Skin of body (tissue), 2 donors: Measurements from ENCODE around the gene ANAPC2. TPM values are rescaled to one million over a fixed set of nuclear protein-coding genes. Genes with fewer than 3 reads are reported as not detected.

Source experiments
- DNase-seq: peaks from one replicate; lab custom pipeline; 2025; lab: John Stamatoyannopoulos, UW
- total RNA-seq: library from RNA; depleted of rRNA; stranded (reverse); fragments of >200 nt; gene quantifications from one replicate; pipeline ENCODE4 v1.2.3, GENCODE V29; 2014

The ANAPC2 gene, protein sequence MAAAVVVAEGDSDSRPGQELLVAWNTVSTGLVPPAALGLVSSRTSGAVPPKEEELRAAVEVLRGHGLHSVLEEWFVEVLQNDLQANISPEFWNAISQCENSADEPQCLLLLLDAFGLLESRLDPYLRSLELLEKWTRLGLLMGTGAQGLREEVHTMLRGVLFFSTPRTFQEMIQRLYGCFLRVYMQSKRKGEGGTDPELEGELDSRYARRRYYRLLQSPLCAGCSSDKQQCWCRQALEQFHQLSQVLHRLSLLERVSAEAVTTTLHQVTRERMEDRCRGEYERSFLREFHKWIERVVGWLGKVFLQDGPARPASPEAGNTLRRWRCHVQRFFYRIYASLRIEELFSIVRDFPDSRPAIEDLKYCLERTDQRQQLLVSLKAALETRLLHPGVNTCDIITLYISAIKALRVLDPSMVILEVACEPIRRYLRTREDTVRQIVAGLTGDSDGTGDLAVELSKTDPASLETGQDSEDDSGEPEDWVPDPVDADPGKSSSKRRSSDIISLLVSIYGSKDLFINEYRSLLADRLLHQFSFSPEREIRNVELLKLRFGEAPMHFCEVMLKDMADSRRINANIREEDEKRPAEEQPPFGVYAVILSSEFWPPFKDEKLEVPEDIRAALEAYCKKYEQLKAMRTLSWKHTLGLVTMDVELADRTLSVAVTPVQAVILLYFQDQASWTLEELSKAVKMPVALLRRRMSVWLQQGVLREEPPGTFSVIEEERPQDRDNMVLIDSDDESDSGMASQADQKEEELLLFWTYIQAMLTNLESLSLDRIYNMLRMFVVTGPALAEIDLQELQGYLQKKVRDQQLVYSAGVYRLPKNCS
- 22.0 TPM for total RNA-seq

DNA sequence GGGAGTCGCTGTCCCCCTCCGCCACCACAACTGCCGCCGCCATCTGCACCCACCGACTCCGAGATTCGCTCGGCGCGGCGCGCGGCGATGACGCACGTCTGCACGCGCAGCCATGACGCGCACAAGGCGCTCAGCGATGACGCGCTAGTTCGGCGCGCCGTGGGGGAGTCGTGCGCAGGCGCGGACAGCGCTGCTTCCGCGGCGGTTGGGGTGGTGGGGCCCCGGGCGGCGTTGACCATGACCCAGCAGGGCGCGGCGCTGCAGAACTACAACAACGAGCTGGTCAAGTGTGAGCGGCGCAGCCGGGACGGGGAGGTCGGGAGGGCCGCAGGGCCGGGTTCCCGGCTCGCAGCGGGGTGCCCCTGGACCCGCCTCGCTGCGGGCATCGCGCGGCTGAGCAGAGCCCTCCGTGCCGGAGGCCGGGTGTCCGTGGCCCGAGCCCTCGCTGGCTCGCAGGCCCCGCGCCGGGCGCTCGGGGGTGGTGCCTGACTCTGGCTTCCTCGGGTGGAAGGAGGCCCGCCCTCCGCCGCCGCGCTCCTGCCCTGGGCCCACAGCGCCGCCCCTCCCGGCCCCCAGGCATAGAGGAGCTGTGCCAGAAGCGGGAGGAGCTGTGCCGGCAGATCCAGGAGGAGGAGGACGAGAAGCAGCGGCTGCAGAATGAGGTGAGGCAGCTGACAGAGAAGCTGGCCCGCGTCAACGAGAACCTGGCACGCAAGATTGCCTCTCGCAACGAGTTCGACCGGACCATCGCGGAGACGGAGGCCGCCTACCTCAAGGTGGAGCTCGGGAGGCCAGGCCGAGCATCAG lies at the start of gene ANAPC2, which contains the start of gene SSNA1:
TSS of gene ANAPC2 (minus strand) at position 71 of the 807 bp plus-strand sequence. CDS start at position 43, 28 bp downstream.
TSS of gene SSNA1 (plus strand) at position 187 of the 807 bp plus-strand sequence. CDS start at position 238, 51 bp downstream.
- DNase-seq, result peak; percentile 88

DNA sequence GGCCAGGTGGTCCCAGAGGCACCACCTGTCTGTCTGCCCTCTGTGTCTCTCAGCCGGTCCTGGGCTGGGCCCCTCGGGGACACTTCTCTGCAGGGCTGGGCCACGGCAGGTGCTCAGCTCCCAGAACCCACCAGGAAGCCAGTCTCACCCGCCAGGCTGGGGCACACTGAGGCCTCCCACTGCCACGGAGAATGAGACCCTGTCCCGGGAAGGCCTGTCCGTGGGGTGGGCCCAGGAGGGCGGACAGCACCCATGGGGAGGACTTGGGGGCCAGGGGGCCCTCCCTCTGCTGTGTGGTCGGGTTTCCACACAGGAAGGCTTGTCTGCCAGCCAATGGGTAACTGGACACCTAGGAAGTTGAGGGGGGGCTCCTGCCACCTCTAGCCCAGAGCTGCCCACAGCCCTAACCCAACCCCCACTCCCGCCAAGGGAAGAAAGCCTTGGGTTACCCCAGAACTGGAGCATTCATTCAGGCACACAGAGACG lies 48.6 kb upstream of the ANAPC2 start:
- no peak for DNase-seq

DNA sequence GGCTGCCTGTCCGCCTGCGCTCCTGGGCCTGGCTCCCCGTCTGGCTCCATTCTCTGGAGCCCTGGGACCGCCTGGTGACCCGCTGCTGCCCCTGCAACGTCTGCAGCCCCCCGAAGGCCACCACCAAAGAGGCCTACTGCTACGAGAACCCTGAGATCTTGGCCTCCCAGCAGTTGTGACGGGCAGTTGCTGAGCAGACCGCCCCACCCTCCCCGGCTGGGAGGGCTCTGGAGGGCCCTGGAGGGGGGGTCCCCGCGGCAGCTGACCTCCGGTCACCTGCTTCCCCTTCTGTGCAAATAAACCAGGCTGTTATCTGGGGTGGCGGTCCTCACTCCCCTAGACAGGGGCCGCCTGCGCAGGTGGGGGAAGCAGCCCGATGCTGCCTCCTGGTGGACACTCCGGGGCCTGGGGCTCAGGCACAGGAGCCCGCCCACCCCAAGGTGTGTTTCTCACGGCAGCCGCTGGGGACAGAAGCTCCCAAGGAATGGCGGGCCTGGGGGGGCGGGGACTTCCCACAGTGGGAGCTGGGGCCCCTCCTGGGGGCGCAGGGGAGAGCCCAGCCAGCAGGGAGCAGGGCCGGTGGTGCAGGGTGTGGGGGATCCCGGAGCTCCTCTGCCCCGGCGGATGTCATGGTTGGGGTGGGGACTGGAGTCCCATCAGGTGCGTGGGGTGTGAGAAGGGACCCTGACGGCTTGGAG lies 48.0 kb upstream of the ANAPC2 start:
- peak; percentile 18 for DNase-seq

DNA sequence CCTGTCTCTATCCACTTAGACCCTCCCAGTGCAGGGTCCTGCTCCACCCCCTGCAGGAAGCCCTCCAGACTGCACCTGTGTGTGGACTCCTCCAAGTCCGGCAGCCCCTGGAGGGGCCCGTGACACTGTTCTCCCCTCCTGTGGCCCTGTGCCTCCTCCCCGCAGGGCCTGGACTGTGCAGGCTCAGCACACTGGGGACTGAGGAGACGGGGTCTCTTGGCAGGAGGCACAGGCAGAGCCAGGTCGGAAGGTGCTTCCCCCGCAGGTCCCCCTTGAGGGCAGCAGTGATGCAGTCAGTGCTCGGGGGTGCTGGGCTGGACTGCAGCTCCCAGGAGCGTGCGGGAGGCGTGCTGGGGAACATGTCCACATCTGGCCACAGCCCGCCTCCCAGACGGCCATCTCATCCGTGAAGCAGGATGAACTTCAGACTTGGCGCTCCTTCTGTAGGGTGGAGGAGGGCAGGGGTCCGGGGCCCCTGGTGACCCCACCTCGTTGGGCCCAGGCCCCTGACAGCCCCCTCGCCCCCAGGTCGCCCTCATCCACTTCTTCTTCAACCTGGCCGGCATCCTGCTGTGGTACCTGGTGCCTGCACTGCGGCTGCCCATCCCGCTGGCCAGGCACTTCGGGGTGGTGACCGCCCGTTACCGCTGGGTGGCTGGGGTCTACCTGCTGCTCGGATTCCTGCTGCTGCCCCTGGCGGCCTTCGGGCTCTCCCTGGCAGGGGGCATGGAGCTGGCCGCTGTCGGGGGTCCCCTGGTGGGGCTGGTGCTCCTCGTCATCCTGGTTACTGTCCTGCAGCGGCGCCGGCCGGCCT lies 47.3 kb upstream of the ANAPC2 start:
- DNase-seq, result no peak

DNA sequence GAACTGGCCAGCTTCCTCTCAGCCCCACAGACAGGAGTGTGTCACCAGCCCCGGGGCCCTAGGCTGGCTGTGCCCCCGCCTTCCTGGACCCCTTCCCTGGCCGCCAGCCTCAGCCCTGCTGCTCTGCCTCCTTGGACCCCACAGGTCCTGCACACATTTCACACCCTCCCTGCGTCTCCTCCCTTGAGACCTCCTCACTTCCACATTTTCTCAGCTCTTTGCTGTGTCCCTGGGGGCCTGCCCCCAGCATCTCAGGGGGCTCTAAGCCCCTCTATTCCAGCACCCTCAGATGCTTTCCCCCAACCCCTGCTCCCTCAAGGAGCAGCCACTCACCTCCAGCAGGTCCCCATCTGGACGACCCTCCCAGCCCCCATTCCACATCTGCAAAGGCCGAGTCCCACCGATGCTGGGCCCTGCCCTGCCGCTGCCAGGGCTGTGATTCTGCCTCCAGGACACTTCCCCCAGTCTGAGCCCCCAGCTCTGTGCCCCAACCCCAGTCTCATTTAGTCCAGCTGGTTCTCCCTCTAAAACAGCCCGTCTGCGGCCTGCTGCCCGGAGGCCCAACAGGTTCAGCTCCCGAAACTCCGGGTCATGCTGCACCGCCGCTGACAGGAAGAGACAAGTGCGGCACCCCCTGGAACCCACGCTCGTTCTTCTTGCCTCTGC lies 46.5 kb upstream of the ANAPC2 start:
- no peak for DNase-seq

DNA sequence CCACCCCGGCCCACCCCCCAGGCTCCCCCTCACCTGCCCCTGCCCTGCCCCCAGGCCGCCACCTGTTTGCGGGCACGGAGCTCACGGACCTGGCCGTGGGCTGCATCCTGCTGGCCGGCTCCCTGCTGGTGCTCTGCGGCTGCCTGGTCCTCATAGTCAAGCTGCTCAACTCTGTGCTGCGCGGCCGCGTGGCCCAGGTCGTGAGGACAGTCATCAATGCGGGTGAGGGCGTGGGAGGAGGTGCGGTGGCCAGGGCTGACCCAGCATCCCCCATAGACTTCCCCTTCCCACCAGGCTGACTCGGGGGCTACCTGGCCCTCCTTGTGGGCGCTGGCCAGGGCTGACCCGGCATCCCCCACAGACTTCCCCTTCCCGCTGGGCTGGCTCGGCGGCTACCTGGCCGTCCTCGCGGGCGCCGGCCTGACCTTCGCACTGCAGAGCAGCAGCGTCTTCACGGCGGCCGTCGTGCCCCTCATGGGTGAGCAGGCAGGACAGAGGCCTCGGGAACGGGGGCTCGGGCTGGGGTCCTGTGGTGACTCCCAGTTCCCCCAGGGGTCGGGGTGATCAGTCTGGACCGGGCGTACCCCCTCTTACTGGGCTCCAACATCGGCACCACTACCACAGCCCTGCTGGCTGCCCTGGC lies 45.8 kb upstream of the ANAPC2 start:
- no peak for DNase-seq

DNA sequence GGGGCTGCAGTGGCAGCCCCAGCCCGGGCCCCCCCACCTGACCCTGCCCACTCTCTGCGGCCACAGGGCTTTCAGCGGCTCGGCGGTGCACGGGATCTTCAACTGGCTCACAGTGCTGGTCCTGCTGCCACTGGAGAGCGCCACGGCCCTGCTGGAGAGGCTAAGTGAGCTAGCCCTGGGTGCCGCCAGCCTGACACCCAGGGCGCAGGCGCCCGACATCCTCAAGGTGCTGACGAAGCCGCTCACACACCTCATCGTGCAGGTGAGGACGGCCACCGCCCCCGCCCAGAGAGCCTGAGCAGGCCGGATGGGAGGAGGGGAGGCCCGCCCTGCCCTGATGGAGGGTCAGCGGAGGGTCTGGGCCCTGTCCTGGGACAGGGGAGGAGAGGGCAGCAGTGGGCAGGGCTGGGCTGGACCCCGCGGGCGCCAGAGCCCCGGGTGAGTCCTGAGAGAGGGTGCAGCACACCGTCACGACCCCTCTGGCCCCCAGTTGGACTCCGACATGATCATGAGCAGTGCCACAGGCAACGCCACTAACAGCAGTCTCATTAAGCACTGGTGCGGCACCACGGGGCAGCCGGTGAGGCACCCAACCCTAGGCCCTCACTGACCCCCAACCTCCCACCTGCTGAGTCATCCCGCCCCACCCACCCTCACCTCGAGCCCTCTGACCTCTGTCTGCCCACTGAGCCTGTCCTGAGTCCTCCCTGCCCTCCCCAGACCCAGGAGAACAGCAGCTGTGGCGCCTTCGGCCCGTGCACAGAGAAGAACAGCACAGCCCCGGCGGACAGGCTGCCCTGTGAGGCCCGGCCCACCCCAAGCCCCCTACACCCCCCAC lies 45.0 kb upstream of the ANAPC2 start:
- DNase-seq, result no peak

DNA sequence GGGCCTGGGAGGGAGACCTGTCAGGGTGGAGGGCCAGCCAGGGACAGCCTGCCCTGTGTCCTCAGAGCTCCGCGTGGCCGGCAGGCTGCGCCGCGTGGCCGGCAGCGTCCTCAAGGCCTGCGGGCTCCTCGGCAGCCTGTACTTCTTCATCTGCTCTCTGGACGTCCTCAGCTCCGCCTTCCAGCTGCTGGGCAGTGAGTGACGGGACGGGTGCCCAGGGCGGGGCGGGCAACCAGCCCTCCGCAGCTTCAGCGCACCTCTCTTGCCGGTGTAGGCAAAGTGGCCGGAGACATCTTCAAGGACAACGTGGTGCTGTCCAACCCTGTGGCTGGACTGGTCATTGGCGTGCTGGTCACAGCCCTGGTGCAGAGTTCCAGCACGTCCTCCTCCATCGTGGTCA lies 44.1 kb upstream of the ANAPC2 start:
- no peak for DNase-seq

DNA sequence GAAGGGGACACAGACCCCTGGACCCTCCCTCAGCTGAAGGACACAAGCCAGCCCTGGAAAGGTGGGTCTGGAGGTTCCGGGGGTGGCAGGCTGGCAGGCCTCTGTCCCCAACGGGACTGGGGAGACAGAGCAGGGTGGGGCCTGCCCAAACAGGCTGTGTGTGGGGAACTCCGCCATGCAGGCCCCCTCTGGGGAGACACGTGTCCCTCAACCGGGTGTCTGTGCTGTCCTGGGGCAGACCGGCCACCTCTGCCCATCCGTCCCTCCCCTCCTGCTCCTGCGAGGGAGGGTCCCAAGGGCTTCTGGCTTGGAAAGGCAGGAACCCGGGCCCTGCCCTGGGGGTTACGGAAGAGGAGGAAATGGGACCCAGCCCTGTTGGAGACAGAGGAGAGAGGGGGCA lies 43.7 kb upstream of the ANAPC2 start:
- DNase-seq, result no peak

DNA sequence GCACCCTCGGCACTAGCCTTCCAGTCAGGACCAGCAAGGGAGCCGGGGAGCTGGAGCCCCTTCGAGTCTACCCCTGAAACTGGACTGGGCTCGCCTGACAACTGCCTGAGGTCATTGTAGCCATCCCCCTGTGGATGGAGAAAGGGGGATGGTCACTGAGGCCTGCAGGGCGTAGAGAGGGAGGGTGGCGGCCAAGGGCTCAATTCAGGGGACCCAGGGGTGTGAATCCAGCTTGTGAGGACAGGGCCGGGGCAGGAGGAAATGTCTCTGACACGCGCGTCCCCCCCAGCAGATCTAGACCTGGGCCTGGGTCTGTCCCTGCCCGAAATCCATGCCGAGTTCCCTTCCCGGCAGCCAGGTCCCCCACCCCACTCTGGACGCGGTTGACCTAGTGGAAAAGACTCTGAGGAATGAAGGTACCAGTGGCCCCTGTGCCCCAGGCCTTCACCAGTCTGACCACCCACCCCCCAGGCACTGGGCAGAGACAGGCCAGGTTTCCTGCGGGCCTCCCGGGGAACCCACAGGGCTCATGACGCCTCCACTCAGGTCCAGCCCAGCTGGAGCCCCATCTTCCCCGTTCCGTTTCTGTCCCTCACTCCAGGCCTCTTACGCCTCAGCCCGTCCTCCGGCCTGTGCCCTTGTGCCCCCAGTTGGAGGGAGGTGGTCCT lies 43.1 kb upstream of the ANAPC2 start:
- DNase-seq, result no peak

DNA sequence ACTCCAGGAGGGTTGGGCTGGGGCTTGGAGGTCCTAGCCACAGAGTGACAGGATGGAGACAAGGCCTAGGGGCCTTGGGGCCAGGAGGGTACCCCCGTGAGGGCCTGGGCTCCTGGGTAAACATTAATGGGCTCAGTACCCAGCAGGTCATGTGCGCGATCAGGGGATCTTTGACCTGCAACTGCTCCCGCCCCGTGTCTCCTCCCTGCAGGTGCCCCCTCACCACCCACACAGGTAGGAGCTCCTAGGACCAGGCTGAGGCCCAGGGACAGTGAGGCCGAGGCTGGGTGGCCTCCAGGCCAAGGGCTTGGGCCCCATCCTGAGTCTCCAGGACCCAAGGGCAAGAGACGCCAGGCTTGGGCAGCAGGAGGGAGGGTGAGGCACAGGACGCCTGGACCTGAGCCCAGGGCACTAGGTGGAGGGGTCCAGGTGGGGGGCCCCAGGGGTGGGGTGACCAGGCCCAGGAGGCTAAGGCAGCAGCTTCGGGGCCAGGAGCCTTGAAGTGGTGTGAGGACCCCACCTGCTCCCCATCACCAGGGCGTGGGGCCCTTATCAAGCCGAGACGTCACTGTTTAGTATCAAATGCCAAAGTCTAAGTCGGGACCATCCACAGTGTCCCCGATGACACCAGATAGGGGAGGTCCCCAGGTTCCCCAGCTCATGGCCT lies 42.5 kb upstream of the ANAPC2 start, which contains the start of gene SLC34A3:
TSS of gene SLC34A3 (plus strand) at position 197 of the 667 bp plus-strand sequence. CDS start 802 bp downstream, outside the sequence.
- no peak for DNase-seq

DNA sequence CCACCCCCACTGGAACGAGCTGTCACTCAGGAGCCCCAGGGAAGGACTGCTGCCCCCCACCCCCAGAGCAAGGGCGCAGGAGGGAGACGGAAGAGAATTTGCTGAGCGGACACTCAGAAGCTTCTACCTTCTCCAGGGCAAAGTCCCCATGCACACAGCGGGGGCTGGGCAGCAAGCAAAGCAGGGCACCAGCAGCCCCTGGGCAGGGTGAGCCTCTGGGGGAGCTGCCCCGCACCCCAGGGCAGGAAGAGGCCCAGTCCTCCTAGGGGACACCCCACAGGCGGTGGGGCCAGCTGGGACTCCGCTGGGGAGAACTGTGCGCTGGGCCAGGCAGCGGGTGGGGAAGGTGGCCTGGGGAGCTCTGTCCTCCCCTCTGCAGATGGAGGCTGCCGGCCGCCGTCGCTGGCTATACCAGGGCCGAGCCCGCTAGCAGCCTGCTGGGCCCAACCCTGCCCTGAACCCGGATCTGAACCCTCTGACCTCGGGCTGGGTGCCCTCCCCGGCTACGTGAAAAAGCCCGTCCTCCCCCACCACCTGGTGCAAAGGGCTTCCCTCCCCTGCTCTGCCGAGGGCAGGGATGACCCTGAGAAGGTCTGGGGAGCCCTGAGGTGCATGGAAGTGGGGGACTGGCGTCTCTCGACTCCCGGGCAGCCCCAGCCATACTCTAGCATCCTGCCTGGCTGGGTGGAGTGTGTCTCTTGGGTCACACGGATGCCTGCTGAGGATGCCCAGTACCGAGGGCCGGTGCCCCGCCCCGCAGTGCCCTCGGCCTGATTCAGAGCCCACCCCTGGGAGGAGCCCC lies 41.7 kb upstream of the ANAPC2 start:
- no peak for DNase-seq

DNA sequence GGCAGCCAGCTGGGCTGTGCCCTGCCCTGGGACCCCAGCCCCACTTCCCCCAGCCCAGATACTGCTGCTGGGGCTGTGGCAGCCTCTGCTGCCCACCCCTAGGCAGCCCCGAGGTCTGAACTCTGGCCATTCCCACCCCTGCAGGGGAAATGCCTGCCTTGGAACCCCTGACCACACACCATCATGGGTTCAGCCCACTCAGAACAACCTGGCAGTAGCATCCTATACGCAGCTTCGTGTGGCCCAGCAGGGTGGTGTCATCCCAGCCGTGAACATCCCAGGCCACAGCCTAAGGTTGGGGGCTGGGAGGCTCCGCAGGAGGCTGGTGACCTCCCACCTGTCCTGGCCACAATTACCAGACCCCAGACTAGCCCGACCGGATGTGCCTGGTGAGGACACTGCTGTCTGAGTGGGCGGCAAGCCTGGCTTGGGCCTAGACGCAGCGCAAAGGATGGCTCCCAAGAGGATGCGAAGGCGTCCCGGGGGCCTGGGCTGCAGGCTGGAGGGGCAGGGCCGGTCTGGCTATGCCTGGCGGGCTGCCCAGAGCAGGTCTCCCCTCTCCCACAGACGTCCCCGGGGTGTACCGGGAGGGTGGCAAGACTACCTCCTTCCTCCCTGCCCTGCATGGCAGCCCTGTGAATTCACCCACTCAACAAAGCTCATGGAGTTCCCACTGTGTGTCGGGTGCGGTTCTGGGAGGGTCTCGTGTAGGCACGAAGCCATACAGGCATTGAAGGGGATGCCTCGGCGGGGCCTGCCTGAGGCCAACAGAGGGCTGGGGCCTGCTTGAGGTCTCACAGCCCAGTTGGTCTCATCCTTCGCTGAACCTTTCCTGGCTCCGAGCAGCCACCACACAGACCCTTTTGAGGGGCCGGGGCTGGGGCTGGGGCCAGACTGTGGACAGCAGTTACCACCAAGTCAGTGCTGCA lies 40.9 kb upstream of the ANAPC2 start:
- no peak for DNase-seq

DNA sequence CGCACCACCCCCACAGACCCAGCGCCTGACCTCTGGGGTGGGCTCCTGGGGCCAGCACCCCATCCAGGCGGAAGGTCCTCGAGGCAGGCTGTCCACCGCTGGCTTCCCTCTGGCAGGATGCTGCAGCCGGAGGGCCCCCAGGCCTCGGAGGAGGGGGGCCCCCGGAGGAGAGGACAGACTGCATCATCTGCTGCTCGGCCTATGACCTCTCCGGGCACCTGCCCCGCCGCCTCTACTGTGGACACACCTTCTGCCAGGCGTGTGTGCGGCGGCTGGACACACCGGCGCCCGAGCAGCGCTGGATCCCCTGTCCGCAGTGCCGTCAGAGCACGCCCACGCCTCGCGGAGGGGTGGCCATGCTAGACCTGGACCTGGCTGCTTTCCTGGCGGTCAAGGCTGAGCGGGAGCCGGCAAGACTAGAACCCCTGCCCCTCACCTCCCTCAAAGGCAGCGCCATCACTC lies 40.2 kb upstream of the ANAPC2 start:
- DNase-seq, result no peak
